HEK293T (cell line): ENCODE measurements around the gene PRDM12.

ENCODE experiments used
- CTCF ChIA-PET: fragments of 350-600 bp; formaldehyde crosslinking; extraction: SDS; loops from one replicate; lab custom pipeline; 2021; ENCODE audit warnings: antibody characterized with exemption, inconsistent platforms; lab: Yijun Ruan, JAX
- POLR2A ChIA-PET: fragments of 350-600 bp; formaldehyde crosslinking; extraction: SDS; loops from one replicate; lab custom pipeline; 2020; ENCODE audit warnings: antibody characterized with exemption, inconsistent platforms; lab: Yijun Ruan, JAX
- DNase-seq: peaks from one replicate; pipeline ENCODE4 v3.0.0; 2012; ENCODE audit warnings: mixed read lengths; ENCODE audit errors: extremely low spot score
- ARNT ChIP-seq: fragments of 450-650 bp; IDR thresholded peaks from 2 replicates; pipeline ENCODE4 v1.6.1; 2017; ENCODE audit warnings: mild to moderate bottlenecking
- BHLHE40 ChIP-seq: fragments of 450-650 bp; IDR thresholded peaks from 2 replicates; pipeline ENCODE4 v1.6.1; 2016; ENCODE audit warnings: mild to moderate bottlenecking, moderate library complexity, borderline replicate concordance
- CTBP1 ChIP-seq: fragments of 450-650 bp; IDR thresholded peaks from 2 replicates; pipeline ENCODE4 v1.6.1; 2016; ENCODE audit warnings: borderline replicate concordance
- ELF4 ChIP-seq: fragments of 450-650 bp; IDR thresholded peaks from 2 replicates; pipeline ENCODE4 v1.6.1; 2017; ENCODE audit warnings: antibody characterized with exemption
- FOXA1 ChIP-seq: fragments of 450-650 bp; IDR thresholded peaks from 2 replicates; pipeline ENCODE4 v1.6.1; 2016; ENCODE audit warnings: mild to moderate bottlenecking
- FOXK2 ChIP-seq: fragments of 450-650 bp; IDR thresholded peaks from 2 replicates; pipeline ENCODE4 v1.6.1; 2016; ENCODE audit warnings: mild to moderate bottlenecking
- FOXM1 ChIP-seq: fragments of 450-650 bp; IDR thresholded peaks from 2 replicates; pipeline ENCODE4 v1.6.1; 2017; ENCODE audit warnings: mild to moderate bottlenecking, borderline replicate concordance
- HDGF ChIP-seq: fragments of 450-650 bp; IDR thresholded peaks from 2 replicates; pipeline ENCODE4 v1.6.1; 2017; ENCODE audit warnings: antibody characterized with exemption, borderline replicate concordance
- L3MBTL2 ChIP-seq: fragments of 450-650 bp; conservative IDR thresholded peaks from 2 replicates; pipeline ENCODE4 v1.6.1; 2016; ENCODE audit warnings: mild to moderate bottlenecking
- LEF1 ChIP-seq: fragments of 450-650 bp; IDR thresholded peaks from 2 replicates; pipeline ENCODE4 v1.6.1; 2017; ENCODE audit warnings: mild to moderate bottlenecking, borderline replicate concordance
- NFRKB ChIP-seq: fragments of 450-650 bp; IDR thresholded peaks from 2 replicates; pipeline ENCODE4 v1.6.1; 2016; ENCODE audit warnings: mild to moderate bottlenecking, moderate library complexity
- SP1 ChIP-seq: fragments of 450-650 bp; IDR thresholded peaks from 2 replicates; pipeline ENCODE4 v1.6.1; 2017
- SUZ12 ChIP-seq: fragments of 450-650 bp; IDR thresholded peaks from 2 replicates; pipeline ENCODE4 v1.6.1; 2016; ENCODE audit warnings: mild to moderate bottlenecking
- TARDBP ChIP-seq: fragments of 450-650 bp; IDR thresholded peaks from 2 replicates; pipeline ENCODE4 v1.6.1; 2016
- ZNF384 ChIP-seq: fragments of 450-650 bp; IDR thresholded peaks from 2 replicates; pipeline ENCODE4 v1.6.1; 2016
- TF ChIP-seq, protein P1 (sequence below): fragments of 450-650 bp; IDR thresholded peaks from 2 replicates; pipeline ENCODE4 v1.6.1; 2016

Gene PRDM12

GRCh38 chr9:130634801-130635200 lies 29.6 kb upstream of the PRDM12 start:
- TF ChIP-seq SP1: no peak
- no peak for TF ChIP-seq FOXK2
- TF ChIP-seq FOXM1: no peak
- no peak for TF ChIP-seq HDGF
- TF ChIP-seq ELF4: no peak
- TF ChIP-seq, protein P1, sequence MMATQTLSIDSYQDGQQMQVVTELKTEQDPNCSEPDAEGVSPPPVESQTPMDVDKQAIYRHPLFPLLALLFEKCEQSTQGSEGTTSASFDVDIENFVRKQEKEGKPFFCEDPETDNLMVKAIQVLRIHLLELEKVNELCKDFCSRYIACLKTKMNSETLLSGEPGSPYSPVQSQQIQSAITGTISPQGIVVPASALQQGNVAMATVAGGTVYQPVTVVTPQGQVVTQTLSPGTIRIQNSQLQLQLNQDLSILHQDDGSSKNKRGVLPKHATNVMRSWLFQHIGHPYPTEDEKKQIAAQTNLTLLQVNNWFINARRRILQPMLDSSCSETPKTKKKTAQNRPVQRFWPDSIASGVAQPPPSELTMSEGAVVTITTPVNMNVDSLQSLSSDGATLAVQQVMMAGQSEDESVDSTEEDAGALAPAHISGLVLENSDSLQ: no peak
- TF ChIP-seq BHLHE40: no peak
- TF ChIP-seq TARDBP: no peak
- no peak for TF ChIP-seq NFRKB
- no peak for TF ChIP-seq ARNT
- no peak for TF ChIP-seq LEF1
- TF ChIP-seq L3MBTL2: no peak
- no peak for TF ChIP-seq ZNF384
- no peak for TF ChIP-seq SUZ12
- no peak for TF ChIP-seq CTBP1
- no peak for TF ChIP-seq FOXA1
- ChIA-PET POLR2A (no interaction called here), CTCF (no interaction called here)
- DNase-seq: no peak

DNA sequence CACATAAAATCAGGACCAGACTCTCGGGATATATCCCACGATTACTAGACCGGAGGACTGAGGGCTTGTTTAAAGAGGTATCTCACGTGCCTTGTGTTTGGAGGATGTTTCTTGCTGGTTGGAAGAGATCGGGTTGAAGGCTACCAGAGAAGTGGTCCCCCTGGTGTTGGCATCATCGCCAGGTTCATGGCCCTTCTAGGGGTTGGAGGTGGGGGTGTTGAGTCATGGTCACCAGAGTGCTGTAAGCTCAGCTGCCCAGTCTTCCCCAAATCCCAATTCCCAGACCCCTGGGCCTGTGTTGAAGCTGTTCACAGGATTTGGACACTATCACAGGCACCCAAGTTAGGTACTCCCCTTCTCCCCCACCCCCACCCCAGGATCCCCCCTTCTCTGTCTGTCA lies 29.1 kb upstream of the PRDM12 start:
- DNase-seq: no peak
- ChIA-PET POLR2A (no interaction called here), CTCF (no interaction called here)
- no peak for TF ChIP-seq FOXA1
- TF ChIP-seq, protein P1: no peak

GRCh38 chr9:130635721-130636647 lies 28.4 kb upstream of the PRDM12 start:
- ChIA-PET POLR2A (no interaction called here), CTCF (interaction anchor here (0.7 kb wide), 1 partner anchor 1152 kb away, joined by 3 read pairs; no protein-coding TSS in a partner anchor)
- TF ChIP-seq, protein P1: no peak
- TF ChIP-seq SP1: no peak
- TF ChIP-seq SUZ12: no peak
- TF ChIP-seq FOXM1: no peak
- TF ChIP-seq NFRKB: no peak
- no peak for TF ChIP-seq FOXA1
- TF ChIP-seq LEF1: no peak
- TF ChIP-seq TARDBP: no peak
- TF ChIP-seq ELF4: no peak
- TF ChIP-seq ARNT: no peak
- no peak for DNase-seq

DNA sequence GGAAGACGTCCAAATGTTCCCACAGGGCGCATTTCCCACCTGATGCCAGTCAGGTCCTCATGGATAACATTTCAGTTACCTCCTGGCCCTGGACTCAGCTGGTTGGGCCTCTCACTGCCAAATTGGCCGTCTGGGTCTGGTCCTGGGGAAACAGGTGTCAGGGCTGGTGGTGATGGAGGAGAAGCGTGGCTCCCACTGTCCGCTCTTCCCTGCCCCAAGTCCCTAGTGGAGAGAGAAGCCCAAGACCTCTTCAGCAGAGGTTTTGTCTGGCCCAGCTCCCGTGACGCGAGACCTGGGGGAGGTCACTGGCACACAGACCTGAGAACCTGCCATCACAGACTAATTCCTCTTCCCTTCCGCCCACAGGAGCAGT lies 27.8 kb upstream of the PRDM12 start:
- no peak for DNase-seq
- TF ChIP-seq TARDBP (no peak), SUZ12 (no peak), FOXM1 (no peak), L3MBTL2 (no peak), NFRKB (no peak), FOXK2 (no peak), ELF4 (no peak), FOXA1 (no peak), CTBP1 (no peak), HDGF (no peak), LEF1 (no peak), ARNT (no peak), SP1 (no peak), BHLHE40 (no peak), ZNF384 (no peak)
- TF ChIP-seq, protein P1: no peak
- CTCF ChIA-PET: no interaction called here
- POLR2A ChIA-PET: no interaction called here

DNA sequence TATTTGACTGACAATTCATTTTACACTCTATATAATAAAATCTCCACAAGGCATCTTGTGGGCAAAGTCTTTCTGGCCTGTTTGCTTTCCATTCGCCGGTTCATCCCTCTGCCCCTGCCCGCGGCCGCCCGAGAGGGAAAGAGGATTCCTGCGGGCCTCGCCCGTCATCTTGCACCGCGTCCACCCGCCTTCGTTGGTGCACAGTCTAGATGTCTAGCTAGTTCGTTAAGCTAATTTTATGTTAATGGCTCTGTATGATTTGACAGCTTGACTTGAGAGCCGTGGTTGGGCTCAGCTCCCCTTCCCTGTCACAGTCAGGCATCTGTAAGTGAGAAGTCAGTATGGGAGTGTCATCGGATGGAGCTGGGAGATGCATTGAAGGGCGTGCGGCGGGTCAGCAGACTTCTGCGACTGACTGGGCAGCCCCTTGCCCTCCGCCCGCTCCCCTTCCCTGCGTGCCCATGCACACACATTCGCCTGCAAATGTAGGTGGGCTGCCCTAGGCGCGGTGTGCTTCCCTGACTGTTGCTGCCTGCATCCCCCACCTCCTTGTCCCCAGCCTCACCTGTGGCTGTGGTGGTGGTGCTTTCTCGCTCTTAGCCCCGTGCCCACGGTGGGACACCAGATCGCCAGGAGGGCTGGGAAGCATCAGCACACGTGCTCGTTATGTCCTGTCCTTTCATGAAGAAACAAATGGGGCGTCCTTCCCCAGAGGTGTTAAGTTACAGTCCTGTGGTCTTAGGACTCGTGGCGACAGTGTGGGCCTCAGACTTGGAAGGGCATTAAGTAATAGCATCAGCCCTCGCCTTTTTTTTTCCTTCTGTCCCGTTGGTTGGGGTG lies 25.9 kb upstream of the PRDM12 start:
- CTCF ChIA-PET: no interaction called here
- POLR2A ChIA-PET: no interaction called here
- DNase-seq: no peak
- TF ChIP-seq LEF1 (no peak), HDGF (no peak), ZNF384 (no peak), NFRKB (no peak), FOXA1 (no peak), FOXK2 (no peak), ELF4 (no peak), L3MBTL2 (no peak), BHLHE40 (no peak), SP1 (no peak), CTBP1 (no peak), SUZ12 (no peak), ARNT (no peak), FOXM1 (no peak), TARDBP (no peak)
- TF ChIP-seq, protein P1: no peak
